WTC11 (cell line): Measurements from ENCODE around the gene PTPRN2. TPM values are rescaled to one million over a fixed set of nuclear protein-coding genes. Genes with fewer than 3 reads are reported as not detected.

ENCODE experiments used
- ATAC-seq: fragments of 200-7000 bp; cut with Tn5 transposase; 2 replicates; pipeline ENCODE4 v1.10.0; 2021; ENCODE audit warnings: mild to moderate bottlenecking, moderate library complexity
- CTCF ChIA-PET: fragments of 300-600 bp; sonication (Branson Sonifier 250); formaldehyde crosslinking; loops from one replicate; lab custom pipeline; 2021; ENCODE audit warnings: antibody characterized with exemption; lab: Charles Lee
- POLR2A ChIA-PET: fragments of 350-600 bp; sonication (Branson Sonifier 250); formaldehyde crosslinking; loops from one replicate; lab custom pipeline; 2021; ENCODE audit warnings: antibody characterized with exemption; lab: Charles Lee
- DNase-seq: peaks from one replicate; pipeline ENCODE4 v3.0.0; 2021; ENCODE audit warnings: low spot score
- H3K27ac Mint-ChIP-seq: 2 replicates; pipeline ENCODE4 v1.8.0; 2021; ENCODE audit warnings: mixed read lengths
- H3K27me3 Mint-ChIP-seq: 2 replicates; pipeline ENCODE4 v1.8.0; 2021; ENCODE audit warnings: low read depth, mild to moderate bottlenecking, moderate library complexity, mixed read lengths
- H3K36me3 Mint-ChIP-seq: 2 replicates; pipeline ENCODE4 v1.8.0; 2021; ENCODE audit warnings: mixed read lengths
- H3K4me1 Mint-ChIP-seq: 2 replicates; pipeline ENCODE4 v1.8.0; 2022; ENCODE audit warnings: mixed read lengths
- H3K4me3 Mint-ChIP-seq: 2 replicates; pipeline ENCODE4 v1.8.0; 2021; ENCODE audit warnings: mild to moderate bottlenecking, moderate library complexity, mixed read lengths
- H3K9me3 Mint-ChIP-seq: 2 replicates; pipeline ENCODE4 v1.8.0; 2021; ENCODE audit warnings: mixed read lengths
- ATF1 ChIP-seq: sonication (generic); formaldehyde crosslinking; IDR thresholded peaks from 2 replicates; pipeline ENCODE4 v1.8.1; 2023; ENCODE audit warnings: mild to moderate bottlenecking, moderate library complexity, missing genetic modification reagents
- CREB1 ChIP-seq: sonication (generic); formaldehyde crosslinking; IDR thresholded peaks from 2 replicates; pipeline ENCODE4 v1.8.0; 2023; ENCODE audit warnings: mild to moderate bottlenecking, missing genetic modification reagents
- ELF4 ChIP-seq: sonication (generic); formaldehyde crosslinking; IDR thresholded peaks from 2 replicates; pipeline ENCODE4 v1.8.1; 2022; ENCODE audit warnings: low read depth, mild to moderate bottlenecking, moderate library complexity, missing genetic modification reagents
- EMX1 ChIP-seq: fragments of 250-450 bp; sonication (Bioruptor Pico); IDR thresholded peaks from 2 replicates; pipeline ENCODE4 v1.8.0; 2021; ENCODE audit warnings: mild to moderate bottlenecking
- JAZF1 ChIP-seq: fragments of 250-450 bp; sonication (Bioruptor Pico); IDR thresholded peaks from 2 replicates; pipeline ENCODE4 v1.9.0; 2021; ENCODE audit warnings: moderate library complexity, mild to moderate bottlenecking, inconsistent platforms
- KAT7 ChIP-seq: sonication (generic); formaldehyde crosslinking; IDR thresholded peaks from 2 replicates; pipeline ENCODE4 v1.8.1; 2023; ENCODE audit warnings: missing genetic modification reagents, mild to moderate bottlenecking, borderline replicate concordance
- MXD4 ChIP-seq: fragments of 250-450 bp; sonication (Bioruptor Pico); IDR thresholded peaks from 2 replicates; pipeline ENCODE4 v1.8.0; 2021; ENCODE audit warnings: mild to moderate bottlenecking, moderate library complexity, borderline replicate concordance
- NFE2L1 ChIP-seq: sonication (generic); formaldehyde crosslinking; IDR thresholded peaks from 2 replicates; pipeline ENCODE4 v1.8.1; 2023; ENCODE audit warnings: missing genetic modification reagents
- NR3C1 ChIP-seq: sonication (generic); formaldehyde crosslinking; conservative IDR thresholded peaks from 2 replicates; pipeline ENCODE4 v1.8.1; 2023; ENCODE audit warnings: low read depth, mild to moderate bottlenecking, missing genetic modification reagents
- PRRX2 ChIP-seq: fragments of 250-450 bp; sonication (Bioruptor Pico); IDR thresholded peaks from 2 replicates; pipeline ENCODE4 v1.8.0; 2021; ENCODE audit warnings: mild to moderate bottlenecking
- ZNF317 ChIP-seq: sonication (generic); formaldehyde crosslinking; IDR thresholded peaks from 2 replicates; pipeline ENCODE4 v1.8.1; 2023; ENCODE audit warnings: low read depth, mild to moderate bottlenecking, moderate library complexity, missing genetic modification reagents, borderline replicate concordance
- ZNF416 ChIP-seq: fragments of 250-450 bp; sonication (Bioruptor Pico); IDR thresholded peaks from 2 replicates; pipeline ENCODE4 v1.9.0; 2021; ENCODE audit warnings: mild to moderate bottlenecking, inconsistent platforms
- total RNA-seq: library from RNA; stranded (reverse); gene quantifications from 3 replicates; pipeline ENCODE4 v1.2.3, GENCODE V29; 2021
- TF ChIP-seq, protein P1 (sequence below): sonication (generic); formaldehyde crosslinking; IDR thresholded peaks from 2 replicates; pipeline ENCODE4 v1.8.1; 2022; ENCODE audit warnings: mild to moderate bottlenecking, missing genetic modification reagents, moderate library complexity, borderline replicate concordance
- TF ChIP-seq, protein P2 (sequence below): fragments of 250-450 bp; sonication (Bioruptor Pico); IDR thresholded peaks from 2 replicates; pipeline ENCODE4 v1.9.0; 2021; ENCODE audit warnings: mild to moderate bottlenecking
- TF ChIP-seq, protein P3 (sequence below): sonication (generic); formaldehyde crosslinking; IDR thresholded peaks from 2 replicates; pipeline ENCODE4 v1.8.1; 2022; ENCODE audit warnings: mild to moderate bottlenecking, moderate library complexity, missing genetic modification reagents
- TF ChIP-seq, protein P4 (sequence below): sonication (generic); formaldehyde crosslinking; IDR thresholded peaks from 2 replicates; pipeline ENCODE4 v1.8.1; 2023; ENCODE audit warnings: mild to moderate bottlenecking, moderate library complexity, missing genetic modification reagents
- TF ChIP-seq, protein P5 (sequence below): sonication (generic); formaldehyde crosslinking; IDR thresholded peaks from 2 replicates; pipeline ENCODE4 v1.8.0; 2022; ENCODE audit warnings: mild to moderate bottlenecking, missing genetic modification reagents
- TF ChIP-seq, protein P6 (sequence below): sonication (generic); formaldehyde crosslinking; IDR thresholded peaks from 2 replicates; pipeline ENCODE4 v1.8.1; 2023; ENCODE audit warnings: mild to moderate bottlenecking, missing genetic modification reagents, borderline replicate concordance
- TF ChIP-seq, protein P7 (sequence below): fragments of 250-450 bp; sonication (Bioruptor Pico); conservative IDR thresholded peaks from 2 replicates; pipeline ENCODE4 v1.9.0; 2021; ENCODE audit warnings: mild to moderate bottlenecking

Gene PTPRN2
- total RNA-seq, 1 experiment from 2014 or later, result 4.7 TPM

DNA sequence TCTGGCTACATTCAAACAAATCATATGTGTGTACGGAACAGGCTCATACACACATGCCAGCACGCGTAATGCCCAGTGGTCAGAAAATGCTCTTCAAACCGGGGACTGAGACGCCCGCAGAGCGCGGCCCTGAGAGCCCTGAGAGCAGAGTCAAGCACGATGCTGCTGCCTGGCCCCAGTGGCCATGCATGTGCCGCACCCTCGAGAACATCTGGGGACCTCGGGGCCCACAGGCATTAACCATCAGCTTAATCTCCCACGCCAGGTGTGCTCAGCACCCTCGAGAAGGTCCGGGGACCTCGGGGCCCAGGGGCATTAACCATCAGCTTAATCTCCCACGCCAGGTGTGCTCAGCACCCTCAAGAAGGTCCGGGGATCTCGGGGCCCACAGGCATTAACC is 163.1 kb downstream of the PTPRN2 start (continued):
- TF ChIP-seq EMX1 (CRISPR knock-in tag), result no peak
- TF ChIP-seq, protein P1, sequence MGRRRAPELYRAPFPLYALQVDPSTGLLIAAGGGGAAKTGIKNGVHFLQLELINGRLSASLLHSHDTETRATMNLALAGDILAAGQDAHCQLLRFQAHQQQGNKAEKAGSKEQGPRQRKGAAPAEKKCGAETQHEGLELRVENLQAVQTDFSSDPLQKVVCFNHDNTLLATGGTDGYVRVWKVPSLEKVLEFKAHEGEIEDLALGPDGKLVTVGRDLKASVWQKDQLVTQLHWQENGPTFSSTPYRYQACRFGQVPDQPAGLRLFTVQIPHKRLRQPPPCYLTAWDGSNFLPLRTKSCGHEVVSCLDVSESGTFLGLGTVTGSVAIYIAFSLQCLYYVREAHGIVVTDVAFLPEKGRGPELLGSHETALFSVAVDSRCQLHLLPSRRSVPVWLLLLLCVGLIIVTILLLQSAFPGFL (CRISPR knock-in tag), result no peak

DNA sequence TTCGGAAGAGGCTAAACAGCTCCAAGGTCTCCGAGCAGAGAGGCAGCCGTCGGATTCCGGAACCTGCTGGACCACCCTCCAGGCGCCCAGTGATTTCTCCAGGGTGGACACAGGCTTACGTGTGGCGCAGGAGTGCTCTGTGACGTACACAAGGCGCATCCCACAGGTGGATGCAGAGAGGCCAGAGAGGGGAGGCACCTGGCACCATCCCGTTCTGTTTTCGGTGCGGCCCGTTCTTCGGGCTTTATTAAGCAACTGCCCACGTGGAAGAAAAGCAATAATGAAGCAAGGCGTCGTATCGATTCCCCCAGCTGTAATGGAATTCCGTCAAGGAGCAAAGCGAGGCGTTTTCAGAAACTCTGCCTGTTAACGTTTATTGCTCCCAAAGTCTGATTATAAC is 163.6 kb downstream of the PTPRN2 start:
- Mint-ChIP-seq H3K4me3 (no peak overlapping the region), H3K36me3 (peaks cover 2% of the 10 kb centered on the region), H3K9me3 (peaks cover 5% of the 10 kb centered on the region), H3K27ac (no peak overlapping the region), H3K4me1 (no peaks in the 10 kb centered on the region), H3K27me3 (no peaks in the 10 kb centered on the region; the same call in 1 of the 2 replicates)
- no peak for ATAC-seq
- CTCF ChIA-PET, result interaction anchor here (1.2 to 1.5 kb wide), 2 partner anchors 10 to 65 kb away, joined by 3 to 4 read pairs; no protein-coding TSS in a partner anchor
- no peak for DNase-seq
- TF ChIP-seq, protein P2, sequence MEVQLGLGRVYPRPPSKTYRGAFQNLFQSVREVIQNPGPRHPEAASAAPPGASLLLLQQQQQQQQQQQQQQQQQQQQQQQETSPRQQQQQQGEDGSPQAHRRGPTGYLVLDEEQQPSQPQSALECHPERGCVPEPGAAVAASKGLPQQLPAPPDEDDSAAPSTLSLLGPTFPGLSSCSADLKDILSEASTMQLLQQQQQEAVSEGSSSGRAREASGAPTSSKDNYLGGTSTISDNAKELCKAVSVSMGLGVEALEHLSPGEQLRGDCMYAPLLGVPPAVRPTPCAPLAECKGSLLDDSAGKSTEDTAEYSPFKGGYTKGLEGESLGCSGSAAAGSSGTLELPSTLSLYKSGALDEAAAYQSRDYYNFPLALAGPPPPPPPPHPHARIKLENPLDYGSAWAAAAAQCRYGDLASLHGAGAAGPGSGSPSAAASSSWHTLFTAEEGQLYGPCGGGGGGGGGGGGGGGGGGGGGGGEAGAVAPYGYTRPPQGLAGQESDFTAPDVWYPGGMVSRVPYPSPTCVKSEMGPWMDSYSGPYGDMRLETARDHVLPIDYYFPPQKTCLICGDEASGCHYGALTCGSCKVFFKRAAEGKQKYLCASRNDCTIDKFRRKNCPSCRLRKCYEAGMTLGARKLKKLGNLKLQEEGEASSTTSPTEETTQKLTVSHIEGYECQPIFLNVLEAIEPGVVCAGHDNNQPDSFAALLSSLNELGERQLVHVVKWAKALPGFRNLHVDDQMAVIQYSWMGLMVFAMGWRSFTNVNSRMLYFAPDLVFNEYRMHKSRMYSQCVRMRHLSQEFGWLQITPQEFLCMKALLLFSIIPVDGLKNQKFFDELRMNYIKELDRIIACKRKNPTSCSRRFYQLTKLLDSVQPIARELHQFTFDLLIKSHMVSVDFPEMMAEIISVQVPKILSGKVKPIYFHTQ (CRISPR knock-in tag), result no peak
- no peak for TF ChIP-seq NR3C1 (CRISPR knock-in tag)
- TF ChIP-seq KAT7 (CRISPR knock-in tag), result no peak
- no peak for TF ChIP-seq PRRX2 (CRISPR knock-in tag)
- TF ChIP-seq, protein P3, sequence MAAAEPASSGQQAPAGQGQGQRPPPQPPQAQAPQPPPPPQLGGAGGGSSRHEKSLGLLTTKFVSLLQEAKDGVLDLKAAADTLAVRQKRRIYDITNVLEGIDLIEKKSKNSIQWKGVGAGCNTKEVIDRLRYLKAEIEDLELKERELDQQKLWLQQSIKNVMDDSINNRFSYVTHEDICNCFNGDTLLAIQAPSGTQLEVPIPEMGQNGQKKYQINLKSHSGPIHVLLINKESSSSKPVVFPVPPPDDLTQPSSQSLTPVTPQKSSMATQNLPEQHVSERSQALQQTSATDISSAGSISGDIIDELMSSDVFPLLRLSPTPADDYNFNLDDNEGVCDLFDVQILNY, result no peak
- no peak for TF ChIP-seq MXD4 (CRISPR knock-in tag)
- TF ChIP-seq, protein P4, sequence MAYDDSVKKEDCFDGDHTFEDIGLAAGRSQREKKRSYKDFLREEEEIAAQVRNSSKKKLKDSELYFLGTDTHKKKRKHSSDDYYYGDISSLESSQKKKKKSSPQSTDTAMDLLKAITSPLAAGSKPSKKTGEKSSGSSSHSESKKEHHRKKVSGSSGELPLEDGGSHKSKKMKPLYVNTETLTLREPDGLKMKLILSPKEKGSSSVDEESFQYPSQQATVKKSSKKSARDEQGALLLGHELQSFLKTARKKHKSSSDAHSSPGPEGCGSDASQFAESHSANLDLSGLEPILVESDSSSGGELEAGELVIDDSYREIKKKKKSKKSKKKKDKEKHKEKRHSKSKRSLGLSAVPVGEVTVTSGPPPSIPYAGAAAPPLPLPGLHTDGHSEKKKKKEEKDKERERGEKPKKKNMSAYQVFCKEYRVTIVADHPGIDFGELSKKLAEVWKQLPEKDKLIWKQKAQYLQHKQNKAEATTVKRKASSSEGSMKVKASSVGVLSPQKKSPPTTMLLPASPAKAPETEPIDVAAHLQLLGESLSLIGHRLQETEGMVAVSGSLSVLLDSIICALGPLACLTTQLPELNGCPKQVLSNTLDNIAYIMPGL (CRISPR knock-in tag), result no peak
- TF ChIP-seq CREB1 (CRISPR knock-in tag), result no peak
- no peak for TF ChIP-seq JAZF1 (CRISPR knock-in tag)
- TF ChIP-seq, protein P5, sequence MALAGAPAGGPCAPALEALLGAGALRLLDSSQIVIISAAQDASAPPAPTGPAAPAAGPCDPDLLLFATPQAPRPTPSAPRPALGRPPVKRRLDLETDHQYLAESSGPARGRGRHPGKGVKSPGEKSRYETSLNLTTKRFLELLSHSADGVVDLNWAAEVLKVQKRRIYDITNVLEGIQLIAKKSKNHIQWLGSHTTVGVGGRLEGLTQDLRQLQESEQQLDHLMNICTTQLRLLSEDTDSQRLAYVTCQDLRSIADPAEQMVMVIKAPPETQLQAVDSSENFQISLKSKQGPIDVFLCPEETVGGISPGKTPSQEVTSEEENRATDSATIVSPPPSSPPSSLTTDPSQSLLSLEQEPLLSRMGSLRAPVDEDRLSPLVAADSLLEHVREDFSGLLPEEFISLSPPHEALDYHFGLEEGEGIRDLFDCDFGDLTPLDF (CRISPR knock-in tag), result no peak
- TF ChIP-seq EMX1 (CRISPR knock-in tag), result no peak
- TF ChIP-seq ZNF416 (CRISPR knock-in tag), result no peak
- TF ChIP-seq ZNF317 (CRISPR knock-in tag), result no peak
- no peak for TF ChIP-seq ELF4
- no peak for TF ChIP-seq ATF1 (CRISPR knock-in tag)
- TF ChIP-seq, protein P6, sequence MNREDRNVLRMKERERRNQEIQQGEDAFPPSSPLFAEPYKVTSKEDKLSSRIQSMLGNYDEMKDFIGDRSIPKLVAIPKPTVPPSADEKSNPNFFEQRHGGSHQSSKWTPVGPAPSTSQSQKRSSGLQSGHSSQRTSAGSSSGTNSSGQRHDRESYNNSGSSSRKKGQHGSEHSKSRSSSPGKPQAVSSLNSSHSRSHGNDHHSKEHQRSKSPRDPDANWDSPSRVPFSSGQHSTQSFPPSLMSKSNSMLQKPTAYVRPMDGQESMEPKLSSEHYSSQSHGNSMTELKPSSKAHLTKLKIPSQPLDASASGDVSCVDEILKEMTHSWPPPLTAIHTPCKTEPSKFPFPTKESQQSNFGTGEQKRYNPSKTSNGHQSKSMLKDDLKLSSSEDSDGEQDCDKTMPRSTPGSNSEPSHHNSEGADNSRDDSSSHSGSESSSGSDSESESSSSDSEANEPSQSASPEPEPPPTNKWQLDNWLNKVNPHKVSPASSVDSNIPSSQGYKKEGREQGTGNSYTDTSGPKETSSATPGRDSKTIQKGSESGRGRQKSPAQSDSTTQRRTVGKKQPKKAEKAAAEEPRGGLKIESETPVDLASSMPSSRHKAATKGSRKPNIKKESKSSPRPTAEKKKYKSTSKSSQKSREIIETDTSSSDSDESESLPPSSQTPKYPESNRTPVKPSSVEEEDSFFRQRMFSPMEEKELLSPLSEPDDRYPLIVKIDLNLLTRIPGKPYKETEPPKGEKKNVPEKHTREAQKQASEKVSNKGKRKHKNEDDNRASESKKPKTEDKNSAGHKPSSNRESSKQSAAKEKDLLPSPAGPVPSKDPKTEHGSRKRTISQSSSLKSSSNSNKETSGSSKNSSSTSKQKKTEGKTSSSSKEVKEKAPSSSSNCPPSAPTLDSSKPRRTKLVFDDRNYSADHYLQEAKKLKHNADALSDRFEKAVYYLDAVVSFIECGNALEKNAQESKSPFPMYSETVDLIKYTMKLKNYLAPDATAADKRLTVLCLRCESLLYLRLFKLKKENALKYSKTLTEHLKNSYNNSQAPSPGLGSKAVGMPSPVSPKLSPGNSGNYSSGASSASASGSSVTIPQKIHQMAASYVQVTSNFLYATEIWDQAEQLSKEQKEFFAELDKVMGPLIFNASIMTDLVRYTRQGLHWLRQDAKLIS (CRISPR knock-in tag), result no peak
- TF ChIP-seq NFE2L1 (CRISPR knock-in tag), result no peak
- TF ChIP-seq, protein P7, sequence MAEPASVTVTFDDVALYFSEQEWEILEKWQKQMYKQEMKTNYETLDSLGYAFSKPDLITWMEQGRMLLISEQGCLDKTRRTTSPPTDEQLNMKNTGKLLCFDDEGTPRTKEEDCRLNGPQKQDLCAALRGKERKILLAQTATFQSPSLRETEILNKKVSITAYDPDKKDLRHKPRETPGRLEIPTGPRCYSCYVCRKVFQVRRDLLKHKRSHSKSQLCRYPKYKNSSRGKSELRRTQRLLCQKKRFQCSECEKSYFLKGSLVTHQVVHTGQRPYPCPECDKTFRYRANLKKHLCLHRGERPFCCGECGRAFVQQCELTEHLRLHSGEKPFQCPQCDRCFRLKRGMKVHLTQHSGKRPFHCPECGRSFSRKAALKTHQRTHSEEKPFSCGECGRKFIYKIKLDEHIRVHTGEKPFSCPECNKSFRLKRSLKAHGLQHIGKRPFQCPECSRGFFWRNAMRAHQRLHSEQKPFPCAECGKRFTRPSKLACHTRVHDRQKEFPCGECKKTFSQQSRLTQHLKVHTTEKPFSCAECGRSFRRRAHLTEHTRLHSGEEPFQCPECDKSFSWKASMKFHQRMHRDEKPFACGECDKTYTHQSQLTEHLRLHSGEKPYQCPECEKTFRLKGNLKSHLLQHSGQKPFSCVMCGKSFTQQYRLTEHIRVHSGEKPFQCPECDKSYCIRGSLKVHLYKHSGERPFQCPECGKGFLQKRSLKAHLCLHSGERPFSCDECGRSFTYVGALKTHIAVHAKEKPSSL, result no peak
- POLR2A ChIA-PET, result no interaction called here
